HL-60 (cell line): ENCODE measurements around the gene SEC22C.

ENCODE experiments used
- DNase-seq, 2 experiments: peaks; one replicate each; pipeline ENCODE4 v3.0.0-alpha.2; 2010 to 2020; ENCODE audit warnings: low read depth in 1 of 2, low spot score in 1 of 2
- H3K27ac ChIP-seq: fragments of 250-450 bp; sonication (Bioruptor Pico); replicated peaks from 2 replicates; pipeline ENCODE4 v1.5.1; 2020; ENCODE audit warnings: mild to moderate bottlenecking, moderate library complexity
- H3K27me3 ChIP-seq: fragments of 250-450 bp; sonication (Bioruptor Pico); 2 replicates; pipeline ENCODE4 v1.5.1; 2021; ENCODE audit warnings: mild to moderate bottlenecking, moderate library complexity; ENCODE audit not compliant: insufficient read depth, poor library complexity, severe bottlenecking
- H3K4me3 ChIP-seq: replicated peaks from 2 replicates; pipeline ENCODE4 v1.5.1; 2011; ENCODE audit warnings: mild to moderate bottlenecking, control low read depth, low read length; ENCODE audit not compliant: insufficient read depth
- GABPA ChIP-seq: IDR thresholded peaks from 2 replicates; pipeline ENCODE4 v1.6.1; 2012; ENCODE audit warnings: low read depth
- POLR2AphosphoS5 ChIP-seq: IDR thresholded peaks from 2 replicates; pipeline ENCODE4 v1.6.1; 2012; ENCODE audit warnings: low read depth
- SPI1 ChIP-seq: IDR thresholded peaks from 2 replicates; pipeline ENCODE4 v1.6.1; 2012; ENCODE audit warnings: low read depth, mild to moderate bottlenecking, borderline replicate concordance
- long read RNA-seq: library from polyadenylated mRNA; unstranded; transcript quantifications from one replicate; pipeline ENCODE4 v2.0.0, GENCODE V29; 2020
- TF ChIP-seq, protein P1 (sequence below): IDR thresholded peaks from 2 replicates; pipeline ENCODE4 v1.6.1; 2012; ENCODE audit warnings: low read depth; ENCODE audit not compliant: insufficient replicate concordance
- TF ChIP-seq, protein P2 (sequence below): IDR thresholded peaks from one replicate; pipeline ENCODE4 v1.5.1; 2011; ENCODE audit warnings: low read length, control low read depth, inconsistent platforms; ENCODE audit not compliant: insufficient read depth

Gene SEC22C, protein sequence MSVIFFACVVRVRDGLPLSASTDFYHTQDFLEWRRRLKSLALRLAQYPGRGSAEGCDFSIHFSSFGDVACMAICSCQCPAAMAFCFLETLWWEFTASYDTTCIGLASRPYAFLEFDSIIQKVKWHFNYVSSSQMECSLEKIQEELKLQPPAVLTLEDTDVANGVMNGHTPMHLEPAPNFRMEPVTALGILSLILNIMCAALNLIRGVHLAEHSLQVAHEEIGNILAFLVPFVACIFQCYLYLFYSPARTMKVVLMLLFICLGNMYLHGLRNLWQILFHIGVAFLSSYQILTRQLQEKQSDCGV
- long read RNA-seq, full-length matches to known transcripts = 134 of 173 reads
- long read RNA-seq, partial matches to known transcripts = 2 of 173 reads
- long read RNA-seq, other reads (novel, unspliced or antisense) = 37 of 173 reads

DNA sequence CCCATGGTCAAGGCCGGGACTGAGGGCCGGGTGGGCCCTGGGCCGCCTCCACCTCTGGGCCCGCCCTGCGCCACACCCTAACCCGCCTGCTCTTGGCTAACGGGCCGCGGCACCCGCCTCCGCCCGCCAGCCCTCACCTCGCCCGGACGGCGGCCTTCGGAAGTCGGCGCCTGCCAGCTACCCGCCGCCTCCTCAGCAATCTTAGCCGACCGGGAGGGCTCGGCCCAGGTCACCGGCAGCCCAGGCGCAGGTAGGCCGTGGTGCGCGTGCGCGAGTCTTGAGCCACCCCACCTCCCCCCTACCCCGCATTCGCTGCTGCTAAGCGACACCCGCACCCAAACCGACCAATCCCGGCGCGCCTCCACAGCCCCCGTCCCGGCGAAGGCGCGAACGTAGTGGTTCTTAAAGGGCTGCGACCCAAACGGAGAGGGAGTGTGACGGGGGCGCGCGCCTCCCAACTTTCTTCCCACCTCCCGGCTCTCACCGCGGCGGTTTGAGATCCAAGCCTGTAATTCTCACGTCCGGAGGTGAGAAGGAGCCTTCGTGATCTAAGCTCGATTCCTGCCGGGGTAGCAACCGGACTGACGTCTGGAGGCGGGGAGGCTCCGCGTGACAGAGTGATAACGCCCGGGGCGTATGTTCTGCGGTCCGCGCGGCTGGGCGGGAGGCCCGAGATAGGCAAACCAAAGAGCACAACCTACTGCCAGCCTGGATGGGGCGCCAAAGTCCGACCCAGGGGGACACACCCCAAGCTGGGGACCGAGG lies at the start of gene SEC22C:
Gene SEC22C, minus strand, starts transcription at position 259 of the 765 bp plus-strand sequence. CDS start 12,921 bp downstream, outside the sequence.
- H3K27ac ChIP-seq = peak within 1 kb of the TSS; percentile 85
- no peaks in the 10 kb centered on the region for H3K27me3 ChIP-seq
- TF ChIP-seq SPI1 (no peak), POLR2AphosphoS5 (peak; percentile 43; the same call in 1 of the 2 replicates)

DNA sequence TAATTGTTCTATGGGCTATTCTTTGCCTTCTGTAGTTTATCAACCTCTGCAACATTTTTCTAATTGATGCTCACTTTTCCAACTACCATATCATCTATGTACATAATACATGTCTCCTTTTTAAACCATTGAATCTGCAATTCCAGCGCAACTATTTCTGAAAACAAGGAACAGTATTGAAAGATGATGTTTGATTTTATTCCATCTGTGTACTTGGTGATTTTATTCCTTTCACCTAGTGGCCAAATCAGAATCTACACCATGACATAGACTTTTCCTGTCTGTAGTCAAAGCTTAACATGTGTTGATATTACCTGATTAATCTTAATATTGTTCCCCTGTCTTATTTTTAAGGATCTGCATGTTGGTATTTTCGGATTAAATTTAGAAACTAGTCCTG lies 31.7 kb upstream of the SEC22C start:
- no peak for DNase-seq
- TF ChIP-seq, protein P1, sequence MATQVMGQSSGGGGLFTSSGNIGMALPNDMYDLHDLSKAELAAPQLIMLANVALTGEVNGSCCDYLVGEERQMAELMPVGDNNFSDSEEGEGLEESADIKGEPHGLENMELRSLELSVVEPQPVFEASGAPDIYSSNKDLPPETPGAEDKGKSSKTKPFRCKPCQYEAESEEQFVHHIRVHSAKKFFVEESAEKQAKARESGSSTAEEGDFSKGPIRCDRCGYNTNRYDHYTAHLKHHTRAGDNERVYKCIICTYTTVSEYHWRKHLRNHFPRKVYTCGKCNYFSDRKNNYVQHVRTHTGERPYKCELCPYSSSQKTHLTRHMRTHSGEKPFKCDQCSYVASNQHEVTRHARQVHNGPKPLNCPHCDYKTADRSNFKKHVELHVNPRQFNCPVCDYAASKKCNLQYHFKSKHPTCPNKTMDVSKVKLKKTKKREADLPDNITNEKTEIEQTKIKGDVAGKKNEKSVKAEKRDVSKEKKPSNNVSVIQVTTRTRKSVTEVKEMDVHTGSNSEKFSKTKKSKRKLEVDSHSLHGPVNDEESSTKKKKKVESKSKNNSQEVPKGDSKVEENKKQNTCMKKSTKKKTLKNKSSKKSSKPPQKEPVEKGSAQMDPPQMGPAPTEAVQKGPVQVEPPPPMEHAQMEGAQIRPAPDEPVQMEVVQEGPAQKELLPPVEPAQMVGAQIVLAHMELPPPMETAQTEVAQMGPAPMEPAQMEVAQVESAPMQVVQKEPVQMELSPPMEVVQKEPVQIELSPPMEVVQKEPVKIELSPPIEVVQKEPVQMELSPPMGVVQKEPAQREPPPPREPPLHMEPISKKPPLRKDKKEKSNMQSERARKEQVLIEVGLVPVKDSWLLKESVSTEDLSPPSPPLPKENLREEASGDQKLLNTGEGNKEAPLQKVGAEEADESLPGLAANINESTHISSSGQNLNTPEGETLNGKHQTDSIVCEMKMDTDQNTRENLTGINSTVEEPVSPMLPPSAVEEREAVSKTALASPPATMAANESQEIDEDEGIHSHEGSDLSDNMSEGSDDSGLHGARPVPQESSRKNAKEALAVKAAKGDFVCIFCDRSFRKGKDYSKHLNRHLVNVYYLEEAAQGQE = no peak
- TF ChIP-seq, protein P2, sequence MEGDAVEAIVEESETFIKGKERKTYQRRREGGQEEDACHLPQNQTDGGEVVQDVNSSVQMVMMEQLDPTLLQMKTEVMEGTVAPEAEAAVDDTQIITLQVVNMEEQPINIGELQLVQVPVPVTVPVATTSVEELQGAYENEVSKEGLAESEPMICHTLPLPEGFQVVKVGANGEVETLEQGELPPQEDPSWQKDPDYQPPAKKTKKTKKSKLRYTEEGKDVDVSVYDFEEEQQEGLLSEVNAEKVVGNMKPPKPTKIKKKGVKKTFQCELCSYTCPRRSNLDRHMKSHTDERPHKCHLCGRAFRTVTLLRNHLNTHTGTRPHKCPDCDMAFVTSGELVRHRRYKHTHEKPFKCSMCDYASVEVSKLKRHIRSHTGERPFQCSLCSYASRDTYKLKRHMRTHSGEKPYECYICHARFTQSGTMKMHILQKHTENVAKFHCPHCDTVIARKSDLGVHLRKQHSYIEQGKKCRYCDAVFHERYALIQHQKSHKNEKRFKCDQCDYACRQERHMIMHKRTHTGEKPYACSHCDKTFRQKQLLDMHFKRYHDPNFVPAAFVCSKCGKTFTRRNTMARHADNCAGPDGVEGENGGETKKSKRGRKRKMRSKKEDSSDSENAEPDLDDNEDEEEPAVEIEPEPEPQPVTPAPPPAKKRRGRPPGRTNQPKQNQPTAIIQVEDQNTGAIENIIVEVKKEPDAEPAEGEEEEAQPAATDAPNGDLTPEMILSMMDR = peak; percentile 25
- no peak for TF ChIP-seq POLR2AphosphoS5
- 0 out of 2 replicates have a peak overlapping the region, but pooled peaks have one; percentile 28 for H3K27ac ChIP-seq
- no peaks in the 10 kb centered on the region for H3K27me3 ChIP-seq
- no peak overlapping the region for H3K4me3 ChIP-seq

More for the DNA sequence above, at the start of gene SEC22C:
- DNase-seq = peak; percentile 80 to 94
- H3K4me3 ChIP-seq = peak within 1 kb of the TSS; percentile 88

DNA sequence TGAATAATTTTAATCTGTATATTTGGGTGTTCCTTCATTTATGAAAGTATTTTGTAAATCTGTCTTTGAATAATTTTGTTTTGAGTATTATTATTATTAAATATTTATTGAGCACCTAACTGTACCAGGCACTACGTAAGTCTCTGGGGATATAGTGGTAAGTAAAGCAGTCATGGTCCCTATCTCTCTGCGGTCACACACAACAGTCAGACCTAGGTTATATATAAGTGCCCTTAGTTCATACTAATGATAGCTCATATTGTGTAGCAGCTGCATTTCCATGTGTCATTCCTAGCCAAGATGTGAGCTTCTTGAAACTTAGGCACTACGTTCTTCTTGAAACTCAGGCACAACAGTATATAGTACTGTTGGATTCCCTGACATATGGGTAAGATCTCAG lies 31.2 kb upstream of the SEC22C start:
- Histone ChIP-seq H3K4me3 (no peak overlapping the region), H3K27ac (no peak overlapping the region), H3K27me3 (no peaks in the 10 kb centered on the region)
- DNase-seq = no peak
- TF ChIP-seq SPI1 = no peak

DNA sequence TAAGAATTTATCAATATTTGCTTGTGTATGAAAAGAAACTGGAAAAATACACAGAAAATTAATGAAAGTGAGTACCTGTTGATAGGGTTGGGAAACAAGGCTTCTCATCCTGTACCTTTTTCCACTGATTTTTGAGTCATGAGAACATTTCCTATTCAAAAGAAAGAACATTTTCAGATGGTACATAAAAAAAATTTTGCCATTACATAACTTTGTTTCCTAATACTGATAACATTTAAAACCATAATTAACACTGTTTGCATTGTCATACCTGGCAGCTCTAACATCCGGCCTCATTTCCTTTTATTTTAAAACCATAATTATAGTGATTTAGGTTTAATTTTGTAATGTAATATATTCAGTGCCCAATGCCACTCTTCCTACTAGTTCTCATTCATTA lies 30.4 kb upstream of the SEC22C start:
- TF ChIP-seq POLR2AphosphoS5 (no peak), SPI1 (no peak), GABPA (no peak)
- TF ChIP-seq, protein P2 = no peak
- TF ChIP-seq, protein P1 = no peak
- H3K4me3 ChIP-seq = no peak overlapping the region
- H3K27me3 ChIP-seq = no peaks in the 10 kb centered on the region
- DNase-seq = no peak
- H3K27ac ChIP-seq = no peak overlapping the region
